HEK293 (cell line): ENCODE measurements around the gene CSTPP1.
A peak's percentile ranks its signal among the peaks of the same experiment; 100 is the strongest.

Source experiments
- CTCF ChIA-PET: fragments of 350-600 bp; formaldehyde crosslinking; extraction: SDS; loops from one replicate; lab custom pipeline; 2021; ENCODE audit warnings: antibody characterized with exemption; lab: Yijun Ruan, JAX
- POLR2A ChIA-PET: fragments of 300-600 bp; formaldehyde crosslinking; extraction: SDS; loops from one replicate; lab custom pipeline; 2020; ENCODE audit warnings: antibody characterized with exemption, inconsistent platforms; lab: Yijun Ruan, JAX
- H3K27ac ChIP-seq: fragments of 200-500 bp; sonication (Bioruptor generic); 2 replicates; pipeline ENCODE4 v1.5.1; 2014; ENCODE audit warnings: low read depth, low read length, control low read depth, inconsistent platforms; ENCODE audit errors: extremely low read depth
- H3K36me3 ChIP-seq, 2 experiments: fragments of 200-500 bp in 1 of 2; sonication (Bioruptor generic) in 1 of 2; 1 replicate in 1 of 2; 2 replicates in 1 of 2; pipeline ENCODE4 v1.5.1; 2014 to 2017; ENCODE audit warnings: inconsistent platforms in 2 of 2, low read length in 2 of 2; ENCODE audit not compliant: control insufficient read depth in 2 of 2, insufficient read depth in 1 of 2
- H3K4me1 ChIP-seq: fragments of 200-500 bp; sonication (Bioruptor generic); 2 replicates; pipeline ENCODE4 v1.5.1; 2014; ENCODE audit warnings: mild to moderate bottlenecking, low read length, inconsistent platforms; ENCODE audit not compliant: control insufficient read depth, insufficient read depth
- H3K4me3 ChIP-seq: 2 replicates; pipeline ENCODE4 v1.5.1; 2011; ENCODE audit warnings: low read depth, mild to moderate bottlenecking, control low read depth, low read length, moderate library complexity
- H3K9me3 ChIP-seq: fragments of 200-500 bp; sonication (Bioruptor generic); 2 replicates; pipeline ENCODE4 v1.5.1; 2014; ENCODE audit warnings: low read depth, low read length, inconsistent platforms; ENCODE audit not compliant: control insufficient read depth, insufficient read depth
- MYNN ChIP-seq: fragments of 450-650 bp; formaldehyde crosslinking; IDR thresholded peaks from 2 replicates; pipeline ENCODE4 v1.5.1; 2016; ENCODE audit warnings: missing biosample characterization, missing genetic modification characterization, borderline replicate concordance
- OSR2 ChIP-seq: fragments of 450-650 bp; formaldehyde crosslinking; IDR thresholded peaks from 2 replicates; pipeline ENCODE4 v1.5.1; 2016; ENCODE audit warnings: missing biosample characterization, missing genetic modification characterization
- PRDM2 ChIP-seq: fragments of 450-650 bp; formaldehyde crosslinking; IDR thresholded peaks from 2 replicates; pipeline ENCODE4 v1.5.1; 2016; ENCODE audit warnings: missing biosample characterization, missing genetic modification characterization, borderline replicate concordance
- REST ChIP-seq: fragments of 450-650 bp; formaldehyde crosslinking; IDR thresholded peaks from 2 replicates; pipeline ENCODE4 v1.5.1; 2016; ENCODE audit warnings: missing biosample characterization, missing genetic modification characterization
- SALL2 ChIP-seq: fragments of 450-650 bp; formaldehyde crosslinking; IDR thresholded peaks from 2 replicates; pipeline ENCODE4 v1.5.0; 2017; ENCODE audit warnings: missing biosample characterization, mild to moderate bottlenecking, missing genetic modification characterization, borderline replicate concordance
- TSHZ1 ChIP-seq: fragments of 450-650 bp; formaldehyde crosslinking; IDR thresholded peaks from 2 replicates; pipeline ENCODE4 v1.5.1; 2016; ENCODE audit warnings: missing biosample characterization, missing genetic modification characterization, borderline replicate concordance
- WT1 ChIP-seq: fragments of 450-650 bp; formaldehyde crosslinking; IDR thresholded peaks from 2 replicates; pipeline ENCODE4 v1.5.1; 2016; ENCODE audit warnings: missing biosample characterization, missing genetic modification characterization
- ZBTB8A ChIP-seq: fragments of 450-650 bp; formaldehyde crosslinking; IDR thresholded peaks from 2 replicates; pipeline ENCODE4 v1.5.1; 2016; ENCODE audit warnings: missing biosample characterization, missing genetic modification characterization
- ZNF423 ChIP-seq: fragments of 450-650 bp; formaldehyde crosslinking; IDR thresholded peaks from 2 replicates; pipeline ENCODE4 v1.5.1; 2016; ENCODE audit warnings: missing biosample characterization, missing genetic modification characterization
- ZNF670 ChIP-seq: fragments of 450-650 bp; formaldehyde crosslinking; IDR thresholded peaks from 2 replicates; pipeline ENCODE4 v1.5.1; 2016; ENCODE audit warnings: missing biosample characterization, missing genetic modification characterization, low read depth
- ZNF776 ChIP-seq: fragments of 450-650 bp; formaldehyde crosslinking; IDR thresholded peaks from 2 replicates; pipeline ENCODE4 v1.5.0; 2017; ENCODE audit warnings: missing biosample characterization, missing genetic modification characterization, borderline replicate concordance
- TF ChIP-seq, protein P1 (sequence below): fragments of 450-650 bp; formaldehyde crosslinking; IDR thresholded peaks from 2 replicates; pipeline ENCODE4 v1.5.1; 2017; ENCODE audit warnings: missing biosample characterization, missing genetic modification characterization
- TF ChIP-seq, protein P2 (sequence below): fragments of 450-650 bp; formaldehyde crosslinking; IDR thresholded peaks from 2 replicates; pipeline ENCODE4 v1.5.1; 2017; ENCODE audit warnings: missing biosample characterization, missing genetic modification characterization

The CSTPP1 gene

GRCh38 chr11:47125083-47125482, 188.5 kb downstream of the CSTPP1 start:
- CTCF ChIA-PET, result interaction anchor here (0.7 to 0.9 kb wide), 3 partner anchors 28 to 275 kb away, joined by 3 to 4 read pairs (median 3); no protein-coding TSS in a partner anchor
- TF ChIP-seq ZNF423 (tag by site-specific recombination) (no peak), OSR2 (0 out of 2 replicates have a peak, but pooled peaks have one; percentile 31), ZNF776 (tag by site-specific recombination) (no peak)
- H3K36me3 ChIP-seq, result no peaks in the 10 kb centered on the region

DNA sequence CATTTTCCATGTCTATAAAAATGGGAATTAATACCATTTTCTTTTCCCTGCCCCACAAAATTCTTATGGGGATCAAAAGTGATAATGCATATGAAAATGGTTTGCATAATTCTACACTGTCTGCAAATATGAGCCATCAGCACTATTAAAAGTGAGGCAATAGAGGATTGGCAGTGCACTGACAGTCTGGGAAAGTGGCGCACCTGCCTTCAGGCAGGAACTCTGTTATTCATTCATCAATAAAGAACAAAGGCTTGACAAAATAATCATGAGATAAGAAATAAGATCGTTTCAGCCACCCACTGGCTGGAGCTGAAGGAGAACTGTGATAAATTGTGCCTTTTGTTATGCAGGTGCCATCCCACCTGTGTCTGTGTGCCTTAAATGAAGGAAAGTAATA, 190.7 kb downstream of the CSTPP1 start:
- H3K27ac ChIP-seq, result no peak overlapping the region
- ChIA-PET POLR2A (no interaction called here), CTCF (no interaction called here)
- no peaks in the 10 kb centered on the region for H3K36me3 ChIP-seq
- TF ChIP-seq ZNF670 (tag by site-specific recombination) (no peak), TSHZ1 (no peak), SALL2 (tag by site-specific recombination) (no peak), MYNN (no peak), REST (tag by site-specific recombination) (no peak), ZBTB8A (tag by site-specific recombination) (no peak)
- TF ChIP-seq, protein P1, sequence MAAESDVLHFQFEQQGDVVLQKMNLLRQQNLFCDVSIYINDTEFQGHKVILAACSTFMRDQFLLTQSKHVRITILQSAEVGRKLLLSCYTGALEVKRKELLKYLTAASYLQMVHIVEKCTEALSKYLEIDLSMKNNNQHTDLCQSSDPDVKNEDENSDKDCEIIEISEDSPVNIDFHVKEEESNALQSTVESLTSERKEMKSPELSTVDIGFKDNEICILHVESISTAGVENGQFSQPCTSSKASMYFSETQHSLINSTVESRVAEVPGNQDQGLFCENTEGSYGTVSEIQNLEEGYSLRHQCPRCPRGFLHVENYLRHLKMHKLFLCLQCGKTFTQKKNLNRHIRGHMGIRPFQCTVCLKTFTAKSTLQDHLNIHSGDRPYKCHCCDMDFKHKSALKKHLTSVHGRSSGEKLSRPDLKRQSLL (tag by site-specific recombination), result no peak
- H3K9me3 ChIP-seq, result no peaks in the 10 kb centered on the region
- no peak overlapping the region for H3K4me3 ChIP-seq
- no peaks in the 10 kb centered on the region for H3K4me1 ChIP-seq

More at GRCh38 chr11:47125083-47125482, 188.5 kb downstream of the CSTPP1 start:
- H3K9me3 ChIP-seq, result no peaks in the 10 kb centered on the region
- POLR2A ChIA-PET, result no interaction called here
- no peaks in the 10 kb centered on the region for H3K4me1 ChIP-seq
- no peak overlapping the region for H3K27ac ChIP-seq
- H3K4me3 ChIP-seq, result no peak overlapping the region

GRCh38 chr11:47130543-47130942, 194.0 kb downstream of the CSTPP1 start:
- H3K4me3 ChIP-seq, result no peak overlapping the region
- TF ChIP-seq, protein P2, sequence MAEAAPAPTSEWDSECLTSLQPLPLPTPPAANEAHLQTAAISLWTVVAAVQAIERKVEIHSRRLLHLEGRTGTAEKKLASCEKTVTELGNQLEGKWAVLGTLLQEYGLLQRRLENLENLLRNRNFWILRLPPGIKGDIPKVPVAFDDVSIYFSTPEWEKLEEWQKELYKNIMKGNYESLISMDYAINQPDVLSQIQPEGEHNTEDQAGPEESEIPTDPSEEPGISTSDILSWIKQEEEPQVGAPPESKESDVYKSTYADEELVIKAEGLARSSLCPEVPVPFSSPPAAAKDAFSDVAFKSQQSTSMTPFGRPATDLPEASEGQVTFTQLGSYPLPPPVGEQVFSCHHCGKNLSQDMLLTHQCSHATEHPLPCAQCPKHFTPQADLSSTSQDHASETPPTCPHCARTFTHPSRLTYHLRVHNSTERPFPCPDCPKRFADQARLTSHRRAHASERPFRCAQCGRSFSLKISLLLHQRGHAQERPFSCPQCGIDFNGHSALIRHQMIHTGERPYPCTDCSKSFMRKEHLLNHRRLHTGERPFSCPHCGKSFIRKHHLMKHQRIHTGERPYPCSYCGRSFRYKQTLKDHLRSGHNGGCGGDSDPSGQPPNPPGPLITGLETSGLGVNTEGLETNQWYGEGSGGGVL (tag by site-specific recombination), result peak; percentile 55
- no peak for TF ChIP-seq PRDM2 (tag by site-specific recombination)
- TF ChIP-seq WT1 (tag by site-specific recombination), result peak; percentile 24; the same call in 1 of the 2 replicates
- H3K27ac ChIP-seq, result no peak overlapping the region
- POLR2A ChIA-PET, result no interaction called here
- H3K4me1 ChIP-seq, result no peaks in the 10 kb centered on the region
- CTCF ChIA-PET, result interaction anchor here (0.6 to 5.0 kb wide), 4 partner anchors 11 to 442 kb away, joined by 3 to 22 read pairs (median 4); no protein-coding TSS in a partner anchor
- no peaks in the 10 kb centered on the region for H3K9me3 ChIP-seq
- no peaks in the 10 kb centered on the region for H3K36me3 ChIP-seq
